ENCODE results near the gene KCNK3. TPM values are rescaled to one million over a fixed set of nuclear protein-coding genes. Genes with fewer than 3 reads are reported as not detected.

The KCNK3 gene
- polyA plus RNA-seq, 1 of the 3 experiments (the other 2 are of a cell fraction) = 0.16 TPM

DNA sequence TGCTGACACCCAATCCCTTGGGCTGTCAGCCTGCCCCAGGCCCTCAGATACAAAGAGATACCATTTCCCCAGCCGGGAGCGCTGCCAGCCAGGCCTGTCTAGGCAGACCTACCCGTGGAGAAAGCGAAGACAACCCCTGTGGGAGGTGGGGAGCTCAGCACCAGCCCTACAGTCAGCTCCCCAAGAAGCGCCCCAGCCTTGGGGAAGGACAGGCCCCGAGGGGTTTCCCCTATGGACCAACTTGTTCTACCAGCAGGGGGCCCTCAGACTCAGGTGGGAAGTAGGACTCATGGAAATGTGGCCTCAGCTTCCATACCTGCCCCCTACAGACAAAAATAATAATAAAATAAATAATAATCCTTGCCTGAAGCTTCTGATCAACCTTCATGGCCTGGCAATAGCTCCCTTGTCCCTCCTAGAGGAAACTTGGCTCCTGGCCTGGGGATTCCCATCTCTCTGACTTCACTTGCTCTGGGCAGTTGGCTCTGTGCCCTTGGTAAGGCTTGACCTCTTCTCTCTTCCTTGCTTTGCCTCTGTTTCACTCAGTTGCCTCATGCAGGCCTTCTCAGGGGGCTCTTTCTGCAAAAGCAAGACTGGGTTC is 78.6 kb downstream of the KCNK3 start:
- no peak overlapping the region for H3K4me2 ChIP-seq
- H3K27ac ChIP-seq (ENCODE audit: low read depth in 2 of 2, low read length in 1 of 2) = peak overlapping the region in 1 of 2 experiments; percentile 19; a peak in 1 of 4 replicates
- H3K79me2 ChIP-seq (ENCODE audit: insufficient read depth) = peaks cover 88% of the 10 kb centered on the region

DNA sequence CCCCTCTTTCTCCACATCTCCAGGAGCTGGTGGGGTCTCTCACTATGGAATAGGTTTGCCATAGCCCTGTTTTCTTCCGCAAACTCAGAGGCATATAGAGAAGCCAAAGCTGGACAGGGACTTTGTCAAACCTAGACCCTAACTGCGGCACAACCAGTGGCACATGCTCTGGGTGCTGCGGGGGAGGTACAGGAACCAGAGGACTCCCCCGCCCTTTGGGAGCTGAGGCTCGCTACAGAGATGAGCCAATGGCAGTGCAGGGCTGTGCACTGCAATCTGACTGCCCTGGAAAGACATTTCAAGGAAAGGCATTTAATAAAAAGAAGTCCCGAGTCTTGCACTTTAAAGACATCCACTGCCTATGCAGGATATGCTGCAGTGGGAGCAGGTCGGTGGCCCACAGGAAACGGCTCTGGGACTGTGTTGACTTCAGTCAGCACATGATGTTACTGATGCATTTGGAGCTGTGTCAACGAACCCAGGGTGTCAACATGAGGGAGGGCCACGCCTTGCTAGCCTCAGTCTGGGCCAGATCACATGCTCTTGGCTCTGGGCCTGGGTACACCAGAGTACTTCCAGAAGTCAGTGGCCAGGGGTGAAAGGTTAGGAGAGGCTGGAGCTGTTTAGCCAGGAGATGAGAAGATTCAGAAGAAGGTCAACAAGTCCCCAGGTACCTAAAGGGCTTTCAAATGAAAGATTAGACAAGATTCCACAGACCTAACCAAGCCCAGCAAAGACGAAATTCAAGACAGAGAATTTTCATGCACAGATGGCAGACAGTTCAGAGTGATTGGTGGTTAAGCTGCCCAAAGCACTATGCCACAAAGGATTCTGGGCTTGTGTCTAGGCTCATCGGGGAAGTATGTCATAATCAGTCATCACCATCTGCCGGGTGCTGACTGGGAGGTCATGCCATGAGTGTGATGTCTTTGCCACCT is 79.8 kb downstream of the KCNK3 start:
- H3K4me2 ChIP-seq = peak overlapping the region; percentile 20; the same call in 1 of the 2 replicates
- peaks cover 20 to 28% of the 10 kb centered on the region in 2 experiments; a peak in 2 of 4 replicates for H3K4me1 ChIP-seq (ENCODE audit: control insufficient read depth in 1 of 2, insufficient read depth in 2 of 2, low read depth in 1 of 2, low read length in 1 of 2)
- POLR2A ChIA-PET = no interaction called here
- H3F3A ChIP-seq (replicated peaks; ENCODE audit: insufficient read depth) = no peaks in the 10 kb centered on the region
- CTCF ChIA-PET = interaction anchor here (0.7 to 7.0 kb wide), 5 partner anchors 25 to 731 kb away, joined by 3 to 36 read pairs (median 4); no protein-coding TSS in a partner anchor
- H2AFZ ChIP-seq (ENCODE audit: low read depth) = no peak overlapping the region
- no peak overlapping the region for H3K27ac ChIP-seq (ENCODE audit: low read depth in 2 of 2, low read length in 1 of 2)
- no peak overlapping the region for H3K4me3 ChIP-seq (ENCODE audit: low read depth in 2 of 2, low read length in 1 of 2)
- peaks cover 55% of the 10 kb centered on the region for H4K20me1 ChIP-seq (ENCODE audit: insufficient read depth)
- peak; percentile 9 for DNase-seq
- H3K9me3 ChIP-seq = no peaks in the 10 kb centered on the region
- no peak overlapping the region for H3K9ac ChIP-seq
- WGBS (ENCODE audit: low lambda C conversion rate) = 81% methylated on average over 13 of the region's 13 CpGs
- H3K36me3 ChIP-seq (replicated peaks in 1 of 2; ENCODE audit: control insufficient read depth in 1 of 2, insufficient read depth in 2 of 2, low read length in 1 of 2) = peaks cover 12 to 32% of the 10 kb centered on the region in 2 experiments
- no peaks in the 10 kb centered on the region for H3K27me3 ChIP-seq (ENCODE audit: insufficient read depth)
- H3K79me2 ChIP-seq (ENCODE audit: insufficient read depth) = peaks cover 76% of the 10 kb centered on the region
- TF ChIP-seq, protein P1, sequence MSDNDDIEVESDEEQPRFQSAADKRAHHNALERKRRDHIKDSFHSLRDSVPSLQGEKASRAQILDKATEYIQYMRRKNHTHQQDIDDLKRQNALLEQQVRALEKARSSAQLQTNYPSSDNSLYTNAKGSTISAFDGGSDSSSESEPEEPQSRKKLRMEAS (IDR thresholded peaks at IDR 0.05; ENCODE audit: low read depth) = 0 out of 2 replicates have a peak, but pooled peaks have one; percentile 13
- peak; percentile 61; the same call in 1 of the 2 replicates for TF ChIP-seq TCF12 (IDR thresholded peaks at IDR 0.05)
- TF ChIP-seq, protein P2, sequence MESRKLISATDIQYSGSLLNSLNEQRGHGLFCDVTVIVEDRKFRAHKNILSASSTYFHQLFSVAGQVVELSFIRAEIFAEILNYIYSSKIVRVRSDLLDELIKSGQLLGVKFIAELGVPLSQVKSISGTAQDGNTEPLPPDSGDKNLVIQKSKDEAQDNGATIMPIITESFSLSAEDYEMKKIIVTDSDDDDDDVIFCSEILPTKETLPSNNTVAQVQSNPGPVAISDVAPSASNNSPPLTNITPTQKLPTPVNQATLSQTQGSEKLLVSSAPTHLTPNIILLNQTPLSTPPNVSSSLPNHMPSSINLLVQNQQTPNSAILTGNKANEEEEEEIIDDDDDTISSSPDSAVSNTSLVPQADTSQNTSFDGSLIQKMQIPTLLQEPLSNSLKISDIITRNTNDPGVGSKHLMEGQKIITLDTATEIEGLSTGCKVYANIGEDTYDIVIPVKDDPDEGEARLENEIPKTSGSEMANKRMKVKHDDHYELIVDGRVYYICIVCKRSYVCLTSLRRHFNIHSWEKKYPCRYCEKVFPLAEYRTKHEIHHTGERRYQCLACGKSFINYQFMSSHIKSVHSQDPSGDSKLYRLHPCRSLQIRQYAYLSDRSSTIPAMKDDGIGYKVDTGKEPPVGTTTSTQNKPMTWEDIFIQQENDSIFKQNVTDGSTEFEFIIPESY (IDR thresholded peaks at IDR 0.05; ENCODE audit: borderline replicate concordance, low read depth) = no peak
- no peak for TF ChIP-seq TAF1 (IDR thresholded peaks at IDR 0.05; ENCODE audit: borderline replicate concordance, low read depth, low read length)
- TF ChIP-seq, protein P3, sequence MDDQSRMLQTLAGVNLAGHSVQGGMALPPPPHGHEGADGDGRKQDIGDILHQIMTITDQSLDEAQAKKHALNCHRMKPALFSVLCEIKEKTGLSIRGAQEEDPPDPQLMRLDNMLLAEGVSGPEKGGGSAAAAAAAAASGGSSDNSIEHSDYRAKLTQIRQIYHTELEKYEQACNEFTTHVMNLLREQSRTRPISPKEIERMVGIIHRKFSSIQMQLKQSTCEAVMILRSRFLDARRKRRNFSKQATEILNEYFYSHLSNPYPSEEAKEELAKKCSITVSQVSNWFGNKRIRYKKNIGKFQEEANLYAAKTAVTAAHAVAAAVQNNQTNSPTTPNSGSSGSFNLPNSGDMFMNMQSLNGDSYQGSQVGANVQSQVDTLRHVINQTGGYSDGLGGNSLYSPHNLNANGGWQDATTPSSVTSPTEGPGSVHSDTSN (IDR thresholded peaks at IDR 0.05) = peak; percentile 54; the same call in 1 of the 2 replicates
- no peaks in the 10 kb centered on the region for H3K9me2 ChIP-seq

More for the DNA sequence above, 78.6 kb downstream of the KCNK3 start:
- no peaks in the 10 kb centered on the region for H3K27me3 ChIP-seq (ENCODE audit: insufficient read depth)
- no peaks in the 10 kb centered on the region for H3K9me2 ChIP-seq
- no peaks in the 10 kb centered on the region for H3K9me3 ChIP-seq
- H3K9ac ChIP-seq = no peak overlapping the region
- H3K4me3 ChIP-seq (ENCODE audit: low read depth in 2 of 2, low read length in 1 of 2) = no peak overlapping the region
- H3K4me1 ChIP-seq (ENCODE audit: control insufficient read depth in 1 of 2, insufficient read depth in 2 of 2, low read depth in 1 of 2, low read length in 1 of 2) = peaks cover 20 to 28% of the 10 kb centered on the region in 2 experiments; a peak in 2 of 4 replicates
- ChIA-PET CTCF (interaction anchor here (1.0 to 7.0 kb wide), 5 partner anchors 11 to 151 kb away, joined by 3 to 36 read pairs (median 4); no protein-coding TSS in a partner anchor), POLR2A (interaction anchor here (0.8 kb wide), 1 partner anchor 81 kb away, joined by 3 read pairs; no protein-coding TSS in a partner anchor)
- H3F3A ChIP-seq (replicated peaks; ENCODE audit: insufficient read depth) = no peaks in the 10 kb centered on the region
- H3K36me3 ChIP-seq (replicated peaks in 1 of 2; ENCODE audit: control insufficient read depth in 1 of 2, insufficient read depth in 2 of 2, low read length in 1 of 2) = peaks cover 4 to 24% of the 10 kb centered on the region in 2 experiments
- no peak overlapping the region for H2AFZ ChIP-seq (ENCODE audit: low read depth)
- no peak for TF ChIP-seq RXRA (IDR thresholded peaks at IDR 0.05; ENCODE audit: borderline replicate concordance, low read depth)
- TF ChIP-seq NFIC (IDR thresholded peaks at IDR 0.05; ENCODE audit: borderline replicate concordance) = peak; percentile 93
- TF ChIP-seq, protein P4, sequence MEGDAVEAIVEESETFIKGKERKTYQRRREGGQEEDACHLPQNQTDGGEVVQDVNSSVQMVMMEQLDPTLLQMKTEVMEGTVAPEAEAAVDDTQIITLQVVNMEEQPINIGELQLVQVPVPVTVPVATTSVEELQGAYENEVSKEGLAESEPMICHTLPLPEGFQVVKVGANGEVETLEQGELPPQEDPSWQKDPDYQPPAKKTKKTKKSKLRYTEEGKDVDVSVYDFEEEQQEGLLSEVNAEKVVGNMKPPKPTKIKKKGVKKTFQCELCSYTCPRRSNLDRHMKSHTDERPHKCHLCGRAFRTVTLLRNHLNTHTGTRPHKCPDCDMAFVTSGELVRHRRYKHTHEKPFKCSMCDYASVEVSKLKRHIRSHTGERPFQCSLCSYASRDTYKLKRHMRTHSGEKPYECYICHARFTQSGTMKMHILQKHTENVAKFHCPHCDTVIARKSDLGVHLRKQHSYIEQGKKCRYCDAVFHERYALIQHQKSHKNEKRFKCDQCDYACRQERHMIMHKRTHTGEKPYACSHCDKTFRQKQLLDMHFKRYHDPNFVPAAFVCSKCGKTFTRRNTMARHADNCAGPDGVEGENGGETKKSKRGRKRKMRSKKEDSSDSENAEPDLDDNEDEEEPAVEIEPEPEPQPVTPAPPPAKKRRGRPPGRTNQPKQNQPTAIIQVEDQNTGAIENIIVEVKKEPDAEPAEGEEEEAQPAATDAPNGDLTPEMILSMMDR (IDR thresholded peaks at IDR 0.05) = peak; percentile 57
- 0 out of 2 replicates have a peak, but pooled peaks have one; percentile 12 for TF ChIP-seq TAF1 (IDR thresholded peaks at IDR 0.05; ENCODE audit: borderline replicate concordance, low read depth, low read length)
- 75% methylated on average over 6 of the region's 6 CpGs for WGBS (ENCODE audit: low lambda C conversion rate)
- peaks cover 55% of the 10 kb centered on the region for H4K20me1 ChIP-seq (ENCODE audit: insufficient read depth)
- DNase-seq = peak; percentile 49

All from SK-N-SH (cell line).